T47D (cell line): Measurements from ENCODE around the gene GTSE1.
A peak's percentile ranks its signal among the peaks of the same experiment; 100 is the strongest.
"Not testable (repeated sequence)": the region's sequence is repeated elsewhere in the genome, so short reads cannot be mapped to it uniquely, and the experiment has no call there.

ENCODE experiments used
- DNase-seq, 2 experiments: peaks; one replicate each; pipeline versions ENCODE4 v3.0.0 to v3.0.0-alpha.2; 2011 to 2012; ENCODE audit warnings: low read depth in 1 of 2, low spot score in 1 of 2
- JUND ChIP-seq: IDR thresholded peaks from 2 replicates; pipeline ENCODE4 v1.6.1; 2012; ENCODE audit warnings: low read depth
- in situ Hi-C: cut with HindIII; loops from 2 replicates; pipeline ENCODE4 v1.10.0; 2016; ENCODE audit warnings: low sequenced_read_pairs, low pct_unique_long_range_greater_than_20kb

GTSE1 gene

GRCh38 chr22:46296257-46297150 is at the start of gene GTSE1:
Gene GTSE1 (plus strand): TSS chr22:46296870. CDS start chr22:46297401, 531 bp downstream.
- in situ Hi-C loops = no loop called here
- DNase-seq = peak; percentile 96
- no peak for TF ChIP-seq JUND

- in situ Hi-C loops = no loop called here
These were observed 49.2 kb upstream of the GTSE1 start for GRCh38 chr22:46247443-46247975.

GRCh38 chr22:46250035-46250782 is 46.5 kb upstream of the GTSE1 start, which contains the start of gene CDPF1:
Gene CDPF1 (minus strand): TSS chr22:46250293. CDS start chr22:46248284, 2,009 bp downstream.
- no peak for TF ChIP-seq JUND
- in situ Hi-C loops = no loop called here
- DNase-seq = peak; percentile 89 to 90

More at GRCh38 chr22:46247443-46247975, 49.2 kb upstream of the GTSE1 start:
- no peak for TF ChIP-seq JUND
- no peak for DNase-seq

GRCh38 chr22:46250783-46251125 is 45.9 kb upstream of the GTSE1 start:
- in situ Hi-C loops = no loop called here
- DNase-seq = no peak
- no peak for TF ChIP-seq JUND

GRCh38 chr22:46251266-46251665 is 45.4 kb upstream of the GTSE1 start:
- no peak for DNase-seq
- no peak for TF ChIP-seq JUND
- in situ Hi-C loops = no loop called here

GRCh38 chr22:46251816-46252380 is 44.8 kb upstream of the GTSE1 start:
- no peak for DNase-seq
- in situ Hi-C loops = no loop called here
- no peak for TF ChIP-seq JUND

- no peak for TF ChIP-seq JUND
- in situ Hi-C loops = no loop called here
- DNase-seq = no peak
These were observed 40.2 kb upstream of the GTSE1 start for GRCh38 chr22:46256358-46256958.

GRCh38 chr22:46259374-46259773 is 37.3 kb upstream of the GTSE1 start:
- no peak for DNase-seq
- in situ Hi-C loops = no loop called here
- TF ChIP-seq JUND = no peak

- in situ Hi-C loops = no loop called here
- TF ChIP-seq JUND = no peak
- DNase-seq = no peak
These were observed 36.6 kb upstream of the GTSE1 start for GRCh38 chr22:46260038-46260437.

GRCh38 chr22:46262449-46263215 is 34.0 kb upstream of the GTSE1 start:
- in situ Hi-C loops = no loop called here
- DNase-seq = no peak
- TF ChIP-seq JUND = no peak

GRCh38 chr22:46263216-46263590 is 33.5 kb upstream of the GTSE1 start, which contains the start of gene PKDREJ:
Gene PKDREJ (minus strand): TSS chr22:46263343. CDS start chr22:46263322, 21 bp downstream.
- in situ Hi-C loops = no loop called here

GRCh38 chr22:46264520-46264919 is 32.1 kb upstream of the GTSE1 start:
- in situ Hi-C loops, DNase-seq: not testable (repeated sequence)

More at GRCh38 chr22:46263216-46263590, 33.5 kb upstream of the GTSE1 start, which contains the start of gene PKDREJ:
- DNase-seq = no peak
- TF ChIP-seq JUND = no peak

GRCh38 chr22:46265627-46266026 is 31.0 kb upstream of the GTSE1 start:
- DNase-seq, in situ Hi-C loops: not testable (repeated sequence)
